ENCODE results near the gene ISL2. TPM values are rescaled to one million over a fixed set of nuclear protein-coding genes. Genes with fewer than 3 reads are reported as not detected.
A peak's percentile ranks its signal among the peaks of the same experiment; 100 is the strongest.

The ISL2 gene
- total RNA-seq, 1 experiment from 2014 or later: 7.6 TPM

DNA sequence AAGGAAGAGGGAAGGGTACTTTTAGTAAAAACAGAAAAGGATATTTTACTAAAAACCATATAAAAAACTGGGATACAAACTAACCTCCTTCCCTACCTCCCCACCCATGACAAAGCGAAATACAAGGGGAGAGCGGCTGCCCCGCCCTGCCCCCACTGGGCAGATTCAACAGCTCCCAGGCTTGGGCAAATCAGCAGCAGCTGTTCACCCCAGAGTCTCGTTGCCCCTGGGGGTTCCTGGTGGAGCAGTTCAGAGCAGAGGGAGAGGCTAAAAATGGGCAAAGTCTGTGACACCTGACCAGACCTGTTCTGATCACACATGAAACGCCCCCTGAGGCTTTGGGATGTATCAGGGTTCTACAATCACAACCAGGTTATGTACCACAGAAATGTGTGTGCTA lies 22.8 kb upstream of the ISL2 start:
- no peak for DNase-seq
- TF ChIP-seq, protein P1, sequence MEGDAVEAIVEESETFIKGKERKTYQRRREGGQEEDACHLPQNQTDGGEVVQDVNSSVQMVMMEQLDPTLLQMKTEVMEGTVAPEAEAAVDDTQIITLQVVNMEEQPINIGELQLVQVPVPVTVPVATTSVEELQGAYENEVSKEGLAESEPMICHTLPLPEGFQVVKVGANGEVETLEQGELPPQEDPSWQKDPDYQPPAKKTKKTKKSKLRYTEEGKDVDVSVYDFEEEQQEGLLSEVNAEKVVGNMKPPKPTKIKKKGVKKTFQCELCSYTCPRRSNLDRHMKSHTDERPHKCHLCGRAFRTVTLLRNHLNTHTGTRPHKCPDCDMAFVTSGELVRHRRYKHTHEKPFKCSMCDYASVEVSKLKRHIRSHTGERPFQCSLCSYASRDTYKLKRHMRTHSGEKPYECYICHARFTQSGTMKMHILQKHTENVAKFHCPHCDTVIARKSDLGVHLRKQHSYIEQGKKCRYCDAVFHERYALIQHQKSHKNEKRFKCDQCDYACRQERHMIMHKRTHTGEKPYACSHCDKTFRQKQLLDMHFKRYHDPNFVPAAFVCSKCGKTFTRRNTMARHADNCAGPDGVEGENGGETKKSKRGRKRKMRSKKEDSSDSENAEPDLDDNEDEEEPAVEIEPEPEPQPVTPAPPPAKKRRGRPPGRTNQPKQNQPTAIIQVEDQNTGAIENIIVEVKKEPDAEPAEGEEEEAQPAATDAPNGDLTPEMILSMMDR (IDR thresholded peaks at IDR 0.05; ENCODE audit: unreplicated experiment): no peak
- peaks cover 36% of the 10 kb centered on the region for H3K4me1 Mint-ChIP-seq (ENCODE audit: low read depth, unreplicated experiment)
- CTCF ChIA-PET: interaction anchor here (1.9 kb wide), 1 partner anchor 16 kb away, joined by 9 read pairs; no protein-coding TSS in a partner anchor
- intact Hi-C loops (cut with micrococcal nuclease; ENCODE audit: unreplicated experiment): no loop called here
- H3K9me3 Mint-ChIP-seq (ENCODE audit: low read depth, unreplicated experiment): peaks cover 3% of the 10 kb centered on the region
- BruUV-seq (replicated peaks): no TSS peak
- H3K4me3 Mint-ChIP-seq (ENCODE audit: low read depth, unreplicated experiment): no peak overlapping the region
- peaks cover 35% of the 10 kb centered on the region for H3K36me3 Mint-ChIP-seq (ENCODE audit: insufficient read depth, unreplicated experiment)
- H3K27ac Mint-ChIP-seq (ENCODE audit: unreplicated experiment): peak overlapping the region; percentile 81
- no peaks in the 10 kb centered on the region for H3K27me3 Mint-ChIP-seq (ENCODE audit: unreplicated experiment)

DNA sequence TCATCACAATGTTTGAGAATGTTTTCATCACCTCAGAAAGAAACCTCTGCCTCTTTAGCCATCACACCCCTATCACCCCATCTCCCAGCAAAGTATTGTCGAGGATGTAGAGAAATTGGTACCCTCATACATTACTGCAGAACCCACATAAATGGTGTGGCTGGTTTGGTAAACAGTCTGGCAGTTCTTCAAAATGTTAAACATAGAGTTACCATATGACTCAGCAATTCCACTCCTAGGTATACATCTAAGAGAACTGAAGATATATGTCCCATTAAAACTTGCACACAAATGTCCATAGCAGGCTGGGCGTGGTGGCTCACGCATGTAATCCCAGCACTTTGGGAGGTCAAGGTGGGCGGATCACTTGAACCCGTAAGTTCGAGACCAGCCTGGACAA lies 16.6 kb upstream of the ISL2 start:
- TF ChIP-seq, protein P1 (IDR thresholded peaks at IDR 0.05; ENCODE audit: unreplicated experiment): no peak
- intact Hi-C loops (cut with micrococcal nuclease; ENCODE audit: unreplicated experiment): no loop called here
- H3K9me3 Mint-ChIP-seq (ENCODE audit: low read depth, unreplicated experiment): no peaks in the 10 kb centered on the region
- no peaks in the 10 kb centered on the region for H3K36me3 Mint-ChIP-seq (ENCODE audit: insufficient read depth, unreplicated experiment)
- no peaks in the 10 kb centered on the region for H3K4me1 Mint-ChIP-seq (ENCODE audit: low read depth, unreplicated experiment)
- DNase-seq: no peak
- BruUV-seq (replicated peaks): no TSS peak
- H3K4me3 Mint-ChIP-seq (ENCODE audit: low read depth, unreplicated experiment): no peak overlapping the region
- no peaks in the 10 kb centered on the region for H3K27me3 Mint-ChIP-seq (ENCODE audit: unreplicated experiment)
- CTCF ChIA-PET: interaction anchor here (0.6 kb wide), 1 partner anchor 115 kb away, joined by 4 read pairs; no protein-coding TSS in a partner anchor
- H3K27ac Mint-ChIP-seq (ENCODE audit: unreplicated experiment): no peak overlapping the region

DNA sequence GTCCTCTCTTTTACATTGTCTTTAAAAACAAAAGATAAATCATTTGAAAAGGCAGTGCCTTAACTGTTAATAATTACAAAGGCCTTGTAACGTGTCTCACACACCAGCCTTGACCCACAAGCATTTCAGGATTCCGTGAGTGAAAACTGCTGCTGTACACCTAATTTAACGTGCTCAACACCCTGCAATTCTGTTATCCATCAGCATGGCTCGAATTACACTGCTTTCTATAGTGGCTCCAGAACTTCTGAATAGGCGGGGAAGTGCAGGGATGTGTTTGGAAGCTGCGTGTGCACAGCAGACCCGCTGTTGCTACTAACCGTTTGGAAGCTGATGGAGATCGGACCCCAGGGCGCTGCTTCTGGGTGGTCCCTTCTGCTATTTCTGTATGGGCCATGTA lies 15.4 kb upstream of the ISL2 start:
- no TSS peak for BruUV-seq (replicated peaks)
- intact Hi-C loops (cut with micrococcal nuclease; ENCODE audit: unreplicated experiment): no loop called here
- H3K4me1 Mint-ChIP-seq (ENCODE audit: low read depth, unreplicated experiment): no peaks in the 10 kb centered on the region
- no peaks in the 10 kb centered on the region for H3K27me3 Mint-ChIP-seq (ENCODE audit: unreplicated experiment)
- CTCF ChIA-PET: interaction anchor here (0.5 kb wide), 1 partner anchor 16 kb away, joined by 3 read pairs; the partner anchor contains the start of gene ISL2
- no peak for DNase-seq
- H3K36me3 Mint-ChIP-seq (ENCODE audit: insufficient read depth, unreplicated experiment): no peaks in the 10 kb centered on the region
- no peaks in the 10 kb centered on the region for H3K9me3 Mint-ChIP-seq (ENCODE audit: low read depth, unreplicated experiment)
- TF ChIP-seq, protein P1 (IDR thresholded peaks at IDR 0.05; ENCODE audit: unreplicated experiment): no peak
- H3K4me3 Mint-ChIP-seq (ENCODE audit: low read depth, unreplicated experiment): no peak overlapping the region
- no peak overlapping the region for H3K27ac Mint-ChIP-seq (ENCODE audit: unreplicated experiment)

DNA sequence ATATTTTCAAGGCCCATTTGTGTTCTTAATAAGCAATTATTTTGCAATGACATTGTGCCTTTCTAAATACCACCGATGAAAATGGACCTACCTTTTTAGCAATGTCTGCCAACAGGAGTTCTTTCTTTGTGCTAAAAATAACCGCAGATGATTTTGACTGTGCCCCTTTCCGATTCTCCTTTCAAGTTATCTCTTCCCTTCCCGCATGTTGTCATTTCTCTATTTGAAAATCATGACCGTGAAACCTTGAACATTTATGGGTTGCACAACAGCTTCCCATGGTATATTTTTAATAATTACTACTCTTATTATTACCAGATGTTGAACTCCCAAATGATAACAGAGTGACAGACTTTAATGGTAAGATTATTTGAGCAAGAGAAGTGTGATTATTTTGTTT lies 15.0 kb upstream of the ISL2 start:
- no peak overlapping the region for H3K27ac Mint-ChIP-seq (ENCODE audit: unreplicated experiment)
- no peaks in the 10 kb centered on the region for H3K9me3 Mint-ChIP-seq (ENCODE audit: low read depth, unreplicated experiment)
- TF ChIP-seq, protein P1 (IDR thresholded peaks at IDR 0.05; ENCODE audit: unreplicated experiment): no peak
- H3K4me3 Mint-ChIP-seq (ENCODE audit: low read depth, unreplicated experiment): no peak overlapping the region
- H3K27me3 Mint-ChIP-seq (ENCODE audit: unreplicated experiment): no peaks in the 10 kb centered on the region
- DNase-seq: no peak
- CTCF ChIA-PET: interaction anchor here (0.5 kb wide), 1 partner anchor 15 kb away, joined by 3 read pairs; the partner anchor contains the start of gene ISL2
- no TSS peak for BruUV-seq (replicated peaks)
- H3K4me1 Mint-ChIP-seq (ENCODE audit: low read depth, unreplicated experiment): no peaks in the 10 kb centered on the region
- intact Hi-C loops (cut with micrococcal nuclease; ENCODE audit: unreplicated experiment): no loop called here
- H3K36me3 Mint-ChIP-seq (ENCODE audit: insufficient read depth, unreplicated experiment): no peaks in the 10 kb centered on the region
